ENCODE data around the gene PHACTR3. TPM values are rescaled to one million over a fixed set of nuclear protein-coding genes. Genes with fewer than 3 reads are reported as not detected.

PHACTR3 gene
- total RNA-seq, 4 donors from 2014 or later: 2.4 to 12.8 (median 9.7) TPM

GRCh38 chr20:59688356-59688755, 84.0 kb downstream of the PHACTR3 start:
- H3K9me3 ChIP-seq: no peaks in the 10 kb centered on the region
- 54% methylated on average over 3 of the region's 3 CpGs for WGBS
- no peaks in the 10 kb centered on the region for H3K36me3 ChIP-seq
- H3K4me3 ChIP-seq: no peak overlapping the region
- TF ChIP-seq POLR2AphosphoS5 (IDR thresholded peaks at IDR 0.05) (no peak), POLR2A (IDR thresholded peaks at IDR 0.05) (no peak), CTCF (IDR thresholded peaks at IDR 0.05) (no peak), EP300 (IDR thresholded peaks at IDR 0.05) (no peak)
- no peak for DNase-seq (ENCODE audit: low spot score in 2 of 2)
- H3K27me3 ChIP-seq: peaks cover 4% of the 10 kb centered on the region
- no peak overlapping the region for H3K27ac ChIP-seq
- no peaks in the 10 kb centered on the region for H3K4me1 ChIP-seq

- no peak for DNase-seq (ENCODE audit: low spot score in 2 of 2)
- no peaks in the 10 kb centered on the region for H3K9me3 ChIP-seq
- H3K36me3 ChIP-seq: no peaks in the 10 kb centered on the region
- H3K4me1 ChIP-seq: no peaks in the 10 kb centered on the region
- H3K4me3 ChIP-seq: no peak overlapping the region
- no peak for TF ChIP-seq EP300 (IDR thresholded peaks at IDR 0.05)
- TF ChIP-seq POLR2AphosphoS5 (IDR thresholded peaks at IDR 0.05): no peak
- no peak for TF ChIP-seq POLR2A (IDR thresholded peaks at IDR 0.05)
- TF ChIP-seq CTCF (IDR thresholded peaks at IDR 0.05): no peak
- no peak overlapping the region for H3K27ac ChIP-seq
- peaks cover 8% of the 10 kb centered on the region for H3K27me3 ChIP-seq
- 72% methylated on average over 6 of the region's 7 CpGs for whole genome bisulfite sequencing
These were observed 84.7 kb downstream of the PHACTR3 start for GRCh38 chr20:59688999-59689398.

- DNase-seq (ENCODE audit: low spot score in 2 of 2): no peak
- no peak overlapping the region for H3K4me3 ChIP-seq
- H3K9me3 ChIP-seq: no peaks in the 10 kb centered on the region
- H3K4me1 ChIP-seq: no peaks in the 10 kb centered on the region
- WGBS: 87% methylated on average over 4 of the region's 4 CpGs
- peaks cover 9% of the 10 kb centered on the region for H3K27me3 ChIP-seq
- H3K27ac ChIP-seq: no peak overlapping the region
- TF ChIP-seq POLR2A (IDR thresholded peaks at IDR 0.05) (no peak), CTCF (IDR thresholded peaks at IDR 0.05) (no peak), POLR2AphosphoS5 (IDR thresholded peaks at IDR 0.05) (no peak), EP300 (IDR thresholded peaks at IDR 0.05) (no peak)
- no peaks in the 10 kb centered on the region for H3K36me3 ChIP-seq
These were observed 85.8 kb downstream of the PHACTR3 start for GRCh38 chr20:59690101-59690500.

- Histone ChIP-seq H3K9me3 (no peaks in the 10 kb centered on the region), H3K4me1 (no peaks in the 10 kb centered on the region), H3K27me3 (peaks cover 9% of the 10 kb centered on the region), H3K4me3 (no peak overlapping the region), H3K27ac (no peak overlapping the region), H3K36me3 (no peaks in the 10 kb centered on the region)
- DNase-seq (ENCODE audit: low spot score in 2 of 2): no peak
- no peak for TF ChIP-seq POLR2A (IDR thresholded peaks at IDR 0.05)
- no peak for TF ChIP-seq CTCF (IDR thresholded peaks at IDR 0.05)
- TF ChIP-seq EP300 (IDR thresholded peaks at IDR 0.05): no peak
- no peak for TF ChIP-seq POLR2AphosphoS5 (IDR thresholded peaks at IDR 0.05)
- WGBS: 76% methylated on average over 4 of the region's 4 CpGs
These were observed 86.6 kb downstream of the PHACTR3 start for GRCh38 chr20:59690976-59691375.

- no peaks in the 10 kb centered on the region for H3K36me3 ChIP-seq
- H3K27ac ChIP-seq: no peak overlapping the region
- H3K4me3 ChIP-seq: no peak overlapping the region
- no peaks in the 10 kb centered on the region for H3K9me3 ChIP-seq
- TF ChIP-seq EP300 (IDR thresholded peaks at IDR 0.05) (no peak), CTCF (IDR thresholded peaks at IDR 0.05) (no peak), POLR2A (IDR thresholded peaks at IDR 0.05) (no peak), POLR2AphosphoS5 (IDR thresholded peaks at IDR 0.05) (no peak)
- peaks cover 16% of the 10 kb centered on the region for H3K27me3 ChIP-seq
- WGBS: 81% methylated on average over 3 of the region's 3 CpGs
- H3K4me1 ChIP-seq: no peaks in the 10 kb centered on the region
- DNase-seq (ENCODE audit: low spot score in 2 of 2): no peak
These were observed 87.8 kb downstream of the PHACTR3 start for GRCh38 chr20:59692139-59692538.

Measured in suprapubic skin (tissue), 4 donors.